ENCODE measurements around the gene CFAP45.
A peak's percentile ranks its signal among the peaks of the same experiment; 100 is the strongest.

CFAP45 gene

DNA sequence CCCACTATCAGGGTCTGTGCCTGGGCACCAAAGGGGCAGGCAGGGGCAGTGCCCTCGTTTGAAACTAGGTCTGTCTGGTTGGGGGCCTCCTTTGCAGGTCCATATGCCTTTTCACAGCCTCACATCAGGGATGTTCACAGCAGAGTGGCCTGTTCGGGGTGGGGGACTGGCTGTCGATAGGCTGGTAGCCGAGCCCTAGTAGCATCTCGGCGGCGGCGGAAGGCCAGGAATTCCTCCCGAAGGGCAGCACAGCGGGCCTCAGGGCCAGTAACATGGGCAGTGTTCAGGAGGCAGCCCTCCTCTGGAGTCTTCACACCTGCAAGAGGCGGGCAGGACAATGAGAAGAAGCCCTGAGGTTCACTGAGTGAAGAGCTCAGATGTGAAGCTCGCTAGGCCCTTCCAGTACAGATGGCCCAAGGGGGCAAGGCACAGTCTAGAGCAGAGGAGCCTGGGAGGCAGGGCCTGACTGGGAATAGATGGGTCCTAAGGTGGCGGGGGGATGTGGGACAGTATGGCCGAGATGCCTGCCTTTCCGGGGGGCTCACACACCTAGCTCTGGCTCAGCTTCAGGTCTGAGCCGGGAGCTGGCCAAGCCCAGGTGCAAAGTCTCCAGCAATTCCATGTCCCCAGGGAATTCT, 27.4 kb upstream of the CFAP45 start:
- peaks cover 6% of the 10 kb centered on the region for H3K4me1 ChIP-seq (ENCODE audit: control insufficient read depth, insufficient read depth, low read length)
- no peaks in the 10 kb centered on the region for H3K9me3 ChIP-seq (ENCODE audit: control insufficient read depth, insufficient read depth, low read length)
- no peak overlapping the region for H3K9ac ChIP-seq (ENCODE audit: low read depth, low read length)
- H3K4me3 ChIP-seq (ENCODE audit: low read depth, low read length), result no peak overlapping the region
- H3K27me3 ChIP-seq (ENCODE audit: control insufficient read depth, insufficient read depth, low read length), result peaks cover 6% of the 10 kb centered on the region
- H3K36me3 ChIP-seq (ENCODE audit: control insufficient read depth, insufficient read depth, low read length), result peaks cover 13% of the 10 kb centered on the region

DNA sequence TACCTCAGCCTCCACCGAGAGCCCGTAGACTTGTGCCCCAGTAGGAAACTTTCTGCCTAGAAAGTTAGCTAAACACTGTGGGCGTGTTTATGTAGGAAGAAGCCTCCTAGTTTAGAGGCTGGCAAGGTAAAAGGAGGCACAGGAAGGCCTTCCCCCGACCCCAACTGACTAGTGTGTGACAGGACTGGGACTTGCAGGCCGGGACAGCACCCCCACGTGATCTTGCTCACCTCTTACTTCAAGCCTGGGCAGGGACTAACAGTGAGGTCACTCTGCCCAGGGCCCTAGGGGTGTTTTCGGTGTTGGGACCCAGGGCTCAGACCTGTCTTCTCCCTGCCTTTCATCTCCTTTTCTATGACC, 25.7 kb upstream of the CFAP45 start:
- Histone ChIP-seq H3K9me3 (ENCODE audit: control insufficient read depth, insufficient read depth, low read length) (no peaks in the 10 kb centered on the region), H3K36me3 (ENCODE audit: control insufficient read depth, insufficient read depth, low read length) (peaks cover 13% of the 10 kb centered on the region), H3K27me3 (ENCODE audit: control insufficient read depth, insufficient read depth, low read length) (peaks cover 6% of the 10 kb centered on the region), H3K9ac (ENCODE audit: low read depth, low read length) (peak overlapping the region; percentile 65), H3K4me1 (ENCODE audit: control insufficient read depth, insufficient read depth, low read length) (peaks cover 7% of the 10 kb centered on the region), H3K4me3 (ENCODE audit: low read depth, low read length) (peak overlapping the region; percentile 86)

DNA sequence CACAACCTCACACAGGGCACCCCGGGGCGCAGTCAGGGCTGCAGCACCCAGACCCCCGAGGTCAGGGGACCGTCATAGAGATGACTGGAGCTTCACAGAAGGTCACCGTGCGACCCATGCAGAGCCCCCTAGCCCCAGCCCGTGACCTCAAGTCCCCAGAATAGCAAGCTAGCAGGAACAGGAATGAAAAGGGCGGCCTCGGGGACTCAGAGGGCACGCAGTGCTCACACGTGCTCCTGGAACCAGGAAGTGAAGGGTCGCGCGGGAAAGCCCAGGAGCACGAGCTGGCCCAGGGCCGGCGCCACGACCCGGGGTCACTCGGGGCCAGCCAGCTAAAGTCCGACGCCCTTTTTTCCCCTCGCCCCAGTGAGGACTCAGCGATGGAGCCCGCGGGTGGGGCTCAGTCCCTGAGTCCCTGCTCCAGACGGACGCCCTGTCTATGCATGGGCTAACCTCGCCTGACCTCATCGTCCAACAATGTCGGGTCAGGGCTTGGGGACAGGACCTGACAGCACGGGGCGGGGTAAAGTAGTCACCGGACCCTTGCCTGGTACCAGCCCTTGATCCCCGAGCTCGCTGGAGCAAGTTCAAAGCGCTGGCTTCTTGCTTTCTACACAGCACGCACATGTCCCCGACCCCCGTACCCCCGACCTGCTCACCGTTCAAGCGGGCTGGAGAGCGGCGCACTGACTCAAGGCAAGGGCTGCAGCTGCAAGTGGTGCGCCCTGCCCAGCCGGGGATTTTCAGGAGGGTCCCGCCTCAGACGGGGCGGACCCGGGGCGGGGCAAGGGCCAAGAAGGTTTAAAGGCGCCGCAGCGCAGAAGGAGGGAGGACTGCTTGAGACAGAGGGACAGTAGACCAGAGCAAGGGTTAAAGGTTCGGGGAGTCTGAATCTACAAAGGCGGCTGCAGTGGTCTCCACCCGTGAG, 25.1 kb upstream of the CFAP45 start, which contains the start of gene TAGLN2:
TSS of gene TAGLN2 (minus strand) at position 717 of the 928 bp plus-strand sequence. CDS start 4,998 bp downstream, outside the sequence.
- H3K27me3 ChIP-seq (ENCODE audit: control insufficient read depth, insufficient read depth, low read length), result peaks cover 6% of the 10 kb centered on the region
- H3K36me3 ChIP-seq (ENCODE audit: control insufficient read depth, insufficient read depth, low read length), result peaks cover 12% of the 10 kb centered on the region
- H3K4me1 ChIP-seq (ENCODE audit: control insufficient read depth, insufficient read depth, low read length), result peaks cover 7% of the 10 kb centered on the region
- H3K9me3 ChIP-seq (ENCODE audit: control insufficient read depth, insufficient read depth, low read length), result no peaks in the 10 kb centered on the region
- H3K4me3 ChIP-seq (ENCODE audit: low read depth, low read length), result peak within 1 kb of the TSS; percentile 86
- H3K9ac ChIP-seq (ENCODE audit: low read depth, low read length), result peak within 1 kb of the TSS; percentile 79

DNA sequence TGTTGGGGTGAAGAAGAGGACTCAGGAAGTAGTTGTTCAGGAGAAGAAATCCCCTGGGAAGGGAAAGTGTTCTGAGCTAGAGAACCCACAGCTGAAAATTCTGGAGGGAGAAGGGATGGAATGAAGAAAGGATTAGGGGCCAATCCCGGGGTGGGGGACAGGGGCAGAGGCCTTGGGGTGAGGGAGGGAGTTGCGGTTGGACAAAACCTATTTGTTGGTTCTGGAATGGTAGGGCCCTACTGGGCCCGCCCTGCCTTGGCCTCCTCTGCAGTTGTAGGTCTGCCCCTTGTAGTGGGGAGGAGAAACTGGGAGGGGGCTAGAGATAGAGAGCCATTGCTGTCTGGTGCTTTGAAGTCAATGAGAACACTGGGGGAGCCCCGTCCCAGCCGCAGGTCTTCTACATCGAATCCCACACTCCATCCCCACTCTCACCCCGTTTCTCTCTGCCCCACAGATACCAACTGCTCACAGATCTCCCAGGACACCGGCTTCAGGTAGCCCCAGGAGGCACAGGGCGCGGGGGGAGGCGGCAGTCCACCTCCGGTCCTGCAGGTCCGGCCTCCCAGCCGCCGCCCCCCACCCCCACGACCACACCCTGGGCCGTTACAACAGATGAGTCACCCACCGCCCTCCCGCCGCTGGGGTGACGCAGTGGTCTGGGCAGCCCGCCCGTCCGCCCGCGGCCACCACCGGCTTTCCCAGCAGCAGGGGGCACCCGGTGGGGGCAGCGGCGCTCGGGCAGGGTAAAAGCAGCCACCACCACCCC, 24.2 kb upstream of the CFAP45 start:
- Histone ChIP-seq H3K27me3 (ENCODE audit: control insufficient read depth, insufficient read depth, low read length) (peaks cover 6% of the 10 kb centered on the region), H3K36me3 (ENCODE audit: control insufficient read depth, insufficient read depth, low read length) (peaks cover 17% of the 10 kb centered on the region), H3K4me3 (ENCODE audit: low read depth, low read length) (peak overlapping the region; percentile 86), H3K9me3 (ENCODE audit: control insufficient read depth, insufficient read depth, low read length) (no peaks in the 10 kb centered on the region), H3K9ac (ENCODE audit: low read depth, low read length) (no peak overlapping the region), H3K4me1 (ENCODE audit: control insufficient read depth, insufficient read depth, low read length) (peaks cover 7% of the 10 kb centered on the region)

DNA sequence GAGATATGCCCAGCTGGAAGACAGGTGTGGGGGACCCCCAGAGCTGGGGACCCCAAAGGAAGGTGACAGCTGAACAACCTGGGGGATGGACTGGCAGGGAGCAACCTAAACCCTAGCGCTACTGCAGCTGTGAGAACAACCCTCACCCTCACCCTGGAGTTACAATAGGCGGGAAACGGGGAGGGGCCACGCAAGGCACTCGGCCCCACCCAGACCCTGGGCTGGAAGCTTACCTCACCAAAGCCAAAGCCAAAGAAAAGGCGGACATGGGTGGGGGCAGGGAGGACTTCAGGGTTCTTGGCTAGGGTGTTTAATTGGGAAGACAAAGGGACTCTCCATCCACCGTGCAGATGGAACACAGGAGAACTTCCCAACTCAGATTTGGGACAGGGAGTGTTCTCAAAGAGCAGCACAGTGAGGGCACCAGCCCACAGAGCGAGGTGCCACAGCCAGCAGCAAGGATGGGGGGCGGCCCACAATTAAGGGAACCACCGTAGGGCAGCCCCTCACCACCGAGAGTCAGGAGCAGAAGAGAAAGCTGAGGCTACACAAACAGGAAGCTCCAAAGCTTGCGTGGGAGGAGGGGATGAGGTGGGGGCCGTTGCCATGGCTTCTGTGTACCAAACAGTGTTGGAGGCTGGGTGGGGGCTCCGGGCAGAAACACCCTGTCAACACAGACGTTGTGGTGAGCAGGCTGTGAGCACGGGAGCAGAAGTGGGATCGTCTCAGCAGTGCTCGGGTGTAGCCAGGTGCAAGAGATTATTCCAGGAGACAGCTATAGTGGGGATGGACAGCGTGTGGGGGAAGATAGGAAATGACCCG, 23.4 kb upstream of the CFAP45 start:
- peaks cover 24% of the 10 kb centered on the region for H3K36me3 ChIP-seq (ENCODE audit: control insufficient read depth, insufficient read depth, low read length)
- no peaks in the 10 kb centered on the region for H3K9me3 ChIP-seq (ENCODE audit: control insufficient read depth, insufficient read depth, low read length)
- peaks cover 6% of the 10 kb centered on the region for H3K27me3 ChIP-seq (ENCODE audit: control insufficient read depth, insufficient read depth, low read length)
- H3K4me1 ChIP-seq (ENCODE audit: control insufficient read depth, insufficient read depth, low read length), result peaks cover 7% of the 10 kb centered on the region
- H3K9ac ChIP-seq (ENCODE audit: low read depth, low read length), result no peak overlapping the region
- peak overlapping the region; percentile 86 for H3K4me3 ChIP-seq (ENCODE audit: low read depth, low read length)

DNA sequence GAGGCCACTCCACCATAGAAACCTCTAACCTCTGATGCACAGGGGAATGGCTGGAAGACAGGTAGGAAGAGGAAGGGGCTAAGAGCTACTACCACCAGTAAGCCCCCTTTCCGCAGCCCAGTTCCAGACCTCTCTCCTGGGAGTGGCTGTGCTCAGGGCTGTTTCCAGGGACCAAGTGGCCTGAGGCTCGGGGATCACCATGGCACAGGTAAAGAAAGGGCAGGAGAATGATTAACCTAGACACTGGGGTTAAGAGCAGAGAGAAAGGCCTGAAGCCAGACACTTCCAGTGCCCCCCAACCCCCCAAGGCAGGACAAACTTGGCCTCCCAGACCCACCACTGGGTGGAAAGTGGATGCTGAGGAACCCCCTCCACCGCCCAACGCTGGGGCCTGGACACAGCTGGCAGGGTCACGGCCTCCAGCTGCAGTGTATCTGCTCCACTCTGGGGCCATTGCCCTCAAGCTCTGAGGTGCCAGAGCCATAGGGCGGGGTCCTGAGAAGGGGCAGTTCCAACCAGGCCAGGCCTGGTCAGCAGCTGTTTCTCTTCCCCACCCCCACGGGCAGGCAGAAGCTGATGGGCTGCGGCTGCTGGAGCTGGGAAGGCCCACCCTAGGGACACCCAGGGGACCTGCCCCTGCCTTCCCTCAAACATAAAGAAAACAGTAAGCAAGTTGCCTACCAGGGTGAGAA, 22.7 kb upstream of the CFAP45 start:
- H3K36me3 ChIP-seq (ENCODE audit: control insufficient read depth, insufficient read depth, low read length), result peaks cover 24% of the 10 kb centered on the region
- peaks cover 6% of the 10 kb centered on the region for H3K27me3 ChIP-seq (ENCODE audit: control insufficient read depth, insufficient read depth, low read length)
- peak overlapping the region; percentile 86 for H3K4me3 ChIP-seq (ENCODE audit: low read depth, low read length)
- H3K9ac ChIP-seq (ENCODE audit: low read depth, low read length), result no peak overlapping the region
- H3K4me1 ChIP-seq (ENCODE audit: control insufficient read depth, insufficient read depth, low read length), result peaks cover 7% of the 10 kb centered on the region
- no peaks in the 10 kb centered on the region for H3K9me3 ChIP-seq (ENCODE audit: control insufficient read depth, insufficient read depth, low read length)

DNA sequence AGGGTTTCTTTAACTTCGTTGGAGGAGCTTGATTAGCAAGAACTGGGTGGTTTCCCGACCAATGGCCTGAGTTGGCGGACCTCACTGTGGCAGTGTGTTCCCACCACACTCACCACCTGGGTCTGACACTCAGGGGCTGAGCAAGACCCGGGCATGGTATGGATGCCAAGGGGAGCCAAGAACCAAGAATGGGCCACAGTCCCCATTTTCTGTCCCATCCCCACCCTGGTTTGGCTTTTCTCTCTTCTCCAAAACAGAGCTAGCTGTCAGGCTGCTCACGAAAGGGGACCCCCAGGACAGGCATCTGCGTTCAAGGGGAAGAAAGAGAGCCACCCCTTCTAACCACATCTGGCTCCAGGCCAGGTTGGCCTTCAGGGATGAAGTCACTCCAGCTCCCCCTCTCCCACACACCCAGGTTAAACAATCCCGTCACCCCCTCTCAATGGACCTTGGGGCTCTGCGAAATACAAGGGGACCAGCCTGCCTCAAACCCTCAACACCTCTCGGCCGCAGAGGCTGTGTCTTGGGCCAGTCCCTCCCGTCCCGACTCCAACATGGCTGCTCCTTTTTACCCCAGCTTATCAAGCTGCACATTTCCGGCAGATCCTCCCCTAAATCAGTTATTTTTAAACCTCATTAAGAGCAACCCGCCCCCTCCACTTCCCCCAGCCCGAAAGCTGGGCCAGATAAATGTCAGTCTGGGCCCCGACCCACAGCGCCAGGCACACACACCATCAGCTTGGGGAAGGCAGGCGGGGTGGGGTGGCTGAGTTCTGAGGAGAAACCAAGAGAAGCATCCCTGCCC, 21.9 kb upstream of the CFAP45 start:
- Histone ChIP-seq H3K27me3 (ENCODE audit: control insufficient read depth, insufficient read depth, low read length) (peaks cover 6% of the 10 kb centered on the region), H3K4me3 (ENCODE audit: low read depth, low read length) (no peak overlapping the region), H3K9me3 (ENCODE audit: control insufficient read depth, insufficient read depth, low read length) (no peaks in the 10 kb centered on the region), H3K9ac (ENCODE audit: low read depth, low read length) (no peak overlapping the region), H3K4me1 (ENCODE audit: control insufficient read depth, insufficient read depth, low read length) (peaks cover 7% of the 10 kb centered on the region), H3K36me3 (ENCODE audit: control insufficient read depth, insufficient read depth, low read length) (peaks cover 21% of the 10 kb centered on the region)

DNA sequence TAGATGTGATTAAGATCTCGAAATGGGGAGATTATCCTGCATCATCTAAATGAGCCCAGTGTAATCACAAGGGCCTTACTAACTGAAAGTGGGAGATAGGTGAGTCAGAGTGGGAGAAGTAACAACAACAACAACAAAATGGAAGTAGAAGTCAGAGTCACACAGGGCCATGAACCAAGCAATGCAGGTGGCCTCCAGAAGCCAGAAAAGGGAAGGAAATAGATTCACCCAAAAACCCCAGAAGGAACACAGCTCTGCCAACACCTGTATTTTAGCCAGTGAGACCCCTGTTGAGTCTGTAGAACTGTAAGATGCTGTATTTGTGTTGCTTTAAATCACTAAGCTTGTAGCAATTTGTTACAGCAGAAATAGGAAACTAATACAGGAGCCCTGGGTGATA, 21.3 kb upstream of the CFAP45 start:
- Histone ChIP-seq H3K4me3 (ENCODE audit: low read depth, low read length) (no peak overlapping the region), H3K4me1 (ENCODE audit: control insufficient read depth, insufficient read depth, low read length) (peaks cover 12% of the 10 kb centered on the region), H3K36me3 (ENCODE audit: control insufficient read depth, insufficient read depth, low read length) (peaks cover 21% of the 10 kb centered on the region), H3K27me3 (ENCODE audit: control insufficient read depth, insufficient read depth, low read length) (peaks cover 5% of the 10 kb centered on the region), H3K9me3 (ENCODE audit: control insufficient read depth, insufficient read depth, low read length) (no peaks in the 10 kb centered on the region), H3K9ac (ENCODE audit: low read depth, low read length) (no peak overlapping the region)

DNA sequence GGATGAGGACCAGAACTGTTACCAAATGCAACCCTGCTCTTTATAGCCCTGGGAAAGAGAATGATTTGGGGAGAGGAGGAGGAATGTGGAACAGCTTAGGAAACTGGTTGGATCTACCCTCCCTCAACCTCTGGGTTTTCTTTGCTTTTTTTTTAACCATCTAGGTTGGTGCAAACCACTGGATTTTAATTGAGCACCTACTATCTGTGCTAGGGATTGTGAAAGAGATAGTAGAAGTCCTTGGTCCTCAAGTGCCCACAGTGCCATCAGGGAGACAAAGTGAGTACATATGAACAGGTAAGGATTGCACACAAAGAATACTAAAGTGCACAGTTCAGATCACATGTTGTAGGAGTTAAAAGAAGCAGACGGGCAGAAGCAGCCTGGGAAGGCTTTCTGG, 20.7 kb upstream of the CFAP45 start:
- H3K4me3 ChIP-seq (ENCODE audit: low read depth, low read length), result no peak overlapping the region
- peaks cover 3% of the 10 kb centered on the region for H3K27me3 ChIP-seq (ENCODE audit: control insufficient read depth, insufficient read depth, low read length)
- no peaks in the 10 kb centered on the region for H3K9me3 ChIP-seq (ENCODE audit: control insufficient read depth, insufficient read depth, low read length)
- no peak overlapping the region for H3K9ac ChIP-seq (ENCODE audit: low read depth, low read length)
- H3K4me1 ChIP-seq (ENCODE audit: control insufficient read depth, insufficient read depth, low read length), result peaks cover 17% of the 10 kb centered on the region
- H3K36me3 ChIP-seq (ENCODE audit: control insufficient read depth, insufficient read depth, low read length), result peaks cover 21% of the 10 kb centered on the region

DNA sequence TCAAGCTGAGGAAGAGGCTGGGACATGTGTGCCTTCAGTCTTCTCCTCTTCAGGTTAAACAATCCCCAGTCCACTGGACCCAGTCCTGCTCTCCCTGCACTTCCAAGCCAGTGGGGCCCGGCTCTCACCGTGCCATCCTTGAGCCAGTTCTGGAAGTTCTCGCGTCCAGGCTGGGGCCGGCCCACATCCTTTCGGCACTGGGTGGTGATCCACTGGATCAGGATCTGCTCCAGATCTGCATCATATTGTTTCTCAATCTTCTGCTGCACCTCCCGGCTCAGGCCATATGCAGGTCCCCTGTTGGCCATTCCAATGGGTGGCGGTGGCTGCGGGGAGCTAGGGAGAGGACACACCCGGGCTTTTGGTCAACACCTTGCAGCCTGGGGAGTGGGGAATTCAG, 20.2 kb upstream of the CFAP45 start:
- peaks cover 19% of the 10 kb centered on the region for H3K4me1 ChIP-seq (ENCODE audit: control insufficient read depth, insufficient read depth, low read length)
- H3K27me3 ChIP-seq (ENCODE audit: control insufficient read depth, insufficient read depth, low read length), result peaks cover 3% of the 10 kb centered on the region
- H3K36me3 ChIP-seq (ENCODE audit: control insufficient read depth, insufficient read depth, low read length), result peaks cover 21% of the 10 kb centered on the region
- H3K4me3 ChIP-seq (ENCODE audit: low read depth, low read length), result no peak overlapping the region
- no peak overlapping the region for H3K9ac ChIP-seq (ENCODE audit: low read depth, low read length)
- no peaks in the 10 kb centered on the region for H3K9me3 ChIP-seq (ENCODE audit: control insufficient read depth, insufficient read depth, low read length)
